HepG2 (cell line): ENCODE results near the gene KLRC4. TPM values are rescaled to one million over a fixed set of nuclear protein-coding genes. Genes with fewer than 3 reads are reported as not detected.

Source experiments
- ATAC-seq: fragments of 200-7000 bp; cut with Tn5 transposase; 3 replicates; pipeline ENCODE4 v1.9.1; 2020; ENCODE audit warnings: mild to moderate bottlenecking, moderate library complexity
- Bru-seq: library from RNA; stranded (reverse); fragments of 400-500 nt; gene quantifications from one replicate; lab custom pipeline; 2021; lab: Mats Ljungman, UMichigan
- BruChase-seq, 2 experiments: library from RNA; stranded (reverse); fragments of 400-500 nt; gene quantifications; one replicate each; lab custom pipeline; 2021; lab: Mats Ljungman, UMichigan
- BruUV-seq: library from RNA; stranded (reverse); fragments of 400-500 nt; replicated peaks from 2 replicates; lab custom pipeline; 2021; lab: Mats Ljungman, UMichigan
- CTCF ChIA-PET: fragments of 300-600 bp; formaldehyde crosslinking; extraction: SDS; loops from one replicate; lab custom pipeline; 2021; ENCODE audit warnings: low total read pairs, inconsistent platforms, low intra/inter-chr PET ratio; lab: Yijun Ruan, JAX
- POLR2A ChIA-PET: fragments of 350-600 bp; sonication (Branson Sonifier 250); formaldehyde crosslinking; loops from one replicate; lab custom pipeline; 2020; ENCODE audit warnings: antibody characterized with exemption, inconsistent platforms; lab: Yijun Ruan, JAX
- DNase-seq: peaks from one replicate; pipeline ENCODE4 v3.0.0-alpha.2; 2015; ENCODE audit warnings: low spot score
- FAIRE-seq: peaks from 3 replicates; lab custom pipeline; 2011; peaks lifted over from hg19 to GRCh38; lab: Jason Lieb, UNC
- H2AFZ ChIP-seq: one replicate; pipeline ENCODE4 v1.6.1; 2011; ENCODE audit warnings: low read length, inconsistent platforms
- H3K27ac ChIP-seq: fragments of 300-600 bp; 3 replicates; pipeline ENCODE4 v1.8.0; 2011; ENCODE audit warnings: mixed run types, mild to moderate bottlenecking, mixed read lengths, low read length, inconsistent platforms; ENCODE audit not compliant: insufficient read depth; ENCODE audit errors: extremely low read length
- H3K27me3 ChIP-seq, 2 experiments: fragments of 200-600 bp in 1 of 2; 2 replicates in 1 of 2; 3 replicates in 1 of 2; pipeline versions ENCODE4 v1.6.0 to v1.8.0; 2011; ENCODE audit warnings: low read length in 2 of 2, mild to moderate bottlenecking in 2 of 2, moderate library complexity in 2 of 2, inconsistent platforms in 1 of 2; ENCODE audit not compliant: insufficient read depth in 2 of 2, control insufficient read depth in 1 of 2
- H3K36me3 ChIP-seq, 2 experiments: fragments of 200-600 bp in 1 of 2; replicated peaks in 1 of 2; 2 replicates in 1 of 2; 3 replicates in 1 of 2; pipeline versions ENCODE4 v1.5.1 to v1.8.0; 2011; ENCODE audit warnings: low read length in 2 of 2, inconsistent platforms in 1 of 2; ENCODE audit not compliant: insufficient read depth in 2 of 2, control insufficient read depth in 1 of 2
- H3K4me1 ChIP-seq: 2 replicates; pipeline ENCODE4 v1.5.1; 2012; ENCODE audit warnings: low read length, inconsistent platforms; ENCODE audit not compliant: insufficient read depth
- H3K4me2 ChIP-seq: 2 replicates; pipeline ENCODE4 v1.6.0; 2011; ENCODE audit warnings: low read depth, low read length, inconsistent platforms
- H3K4me3 ChIP-seq, 3 experiments: fragments of 200-600 bp in 1 of 3; sonication (generic), shearing (Covaris generic) in 1 of 3; replicated peaks in 1 of 3; 2 replicates each; pipeline ENCODE4 v1.5.1; 2011 to 2016; ENCODE audit warnings: low read length in 3 of 3, inconsistent platforms in 2 of 3, low read depth in 2 of 3, mild to moderate bottlenecking in 2 of 3, control low read depth in 1 of 3, mixed read lengths in 1 of 3; ENCODE audit not compliant: insufficient read depth in 1 of 3
- H3K79me2 ChIP-seq: one replicate; pipeline ENCODE4 v1.6.1; 2011; ENCODE audit warnings: low read length, inconsistent platforms; ENCODE audit not compliant: insufficient read depth
- H3K9ac ChIP-seq: 2 replicates; pipeline ENCODE4 v1.6.0; 2011; ENCODE audit warnings: mild to moderate bottlenecking, low read depth, low read length, inconsistent platforms; ENCODE audit not compliant: insufficient read depth
- H3K9me3 ChIP-seq: 2 replicates; pipeline ENCODE4 v1.5.1; 2012; ENCODE audit warnings: mild to moderate bottlenecking, low read length
- H4K20me1 ChIP-seq: 2 replicates; pipeline ENCODE4 v1.6.0; 2011; ENCODE audit warnings: inconsistent platforms, mild to moderate bottlenecking, low read length, moderate library complexity; ENCODE audit not compliant: insufficient read depth
- CCDC6 ChIP-seq: sonication (generic); formaldehyde crosslinking; IDR thresholded peaks from 2 replicates; pipeline ENCODE4 v1.8.1; 2022; ENCODE audit warnings: mild to moderate bottlenecking, missing genetic modification reagents, moderate library complexity
- ELF4 ChIP-seq: sonication (generic); formaldehyde crosslinking; IDR thresholded peaks from 2 replicates; pipeline ENCODE4 v1.5.0; 2020; ENCODE audit warnings: missing genetic modification reagents, mild to moderate bottlenecking, moderate library complexity, borderline replicate concordance
- FOSL2 ChIP-seq: sonication (generic); formaldehyde crosslinking; IDR thresholded peaks from 2 replicates; pipeline ENCODE4 v1.4.0; 2020; ENCODE audit warnings: missing genetic modification reagents
- HES4 ChIP-seq: sonication (generic); formaldehyde crosslinking; IDR thresholded peaks from 2 replicates; pipeline ENCODE4 v1.9.0; 2021; ENCODE audit warnings: mild to moderate bottlenecking, missing genetic modification reagents, borderline replicate concordance
- HNRNPLL ChIP-seq: fragments of 200-400 bp; formaldehyde crosslinking; IDR thresholded peaks from 2 replicates; pipeline ENCODE4 v1.6.1; 2017; ENCODE audit warnings: mild to moderate bottlenecking, low read depth, low read length; ENCODE audit not compliant: poor library complexity, severe bottlenecking
- HOXA3 ChIP-seq: sonication (generic); formaldehyde crosslinking; IDR thresholded peaks from 2 replicates; pipeline ENCODE4 v1.5.0; 2020; ENCODE audit warnings: missing genetic modification reagents
- NFIB ChIP-seq: sonication (generic); formaldehyde crosslinking; IDR thresholded peaks from 2 replicates; pipeline ENCODE4 v1.9.0; 2021; ENCODE audit warnings: missing genetic modification reagents, mild to moderate bottlenecking, borderline replicate concordance
- NKX3-1 ChIP-seq: sonication (generic); formaldehyde crosslinking; IDR thresholded peaks from 2 replicates; pipeline ENCODE4 v1.5.0; 2020; ENCODE audit warnings: missing genetic modification reagents
- SETDB1 ChIP-seq: sonication (generic); formaldehyde crosslinking; IDR thresholded peaks from 2 replicates; pipeline ENCODE4 v1.5.1; 2020; ENCODE audit warnings: missing genetic modification reagents, mild to moderate bottlenecking, borderline replicate concordance
- SIX1 ChIP-seq: sonication (generic); formaldehyde crosslinking; IDR thresholded peaks from 2 replicates; pipeline ENCODE4 v1.4.0; 2020; ENCODE audit warnings: missing genetic modification reagents, borderline replicate concordance
- TCF7 ChIP-seq: sonication (generic); IDR thresholded peaks from 2 replicates; pipeline ENCODE4 v1.6.1; 2016; ENCODE audit warnings: antibody characterized with exemption, low read depth
- ZFYVE20 ChIP-seq: sonication (generic); formaldehyde crosslinking; IDR thresholded peaks from 2 replicates; pipeline ENCODE4 v1.8.0; 2023; ENCODE audit warnings: low read depth, mild to moderate bottlenecking, moderate library complexity, missing genetic modification reagents, borderline replicate concordance
- ZNF10 ChIP-seq: sonication (generic); formaldehyde crosslinking; IDR thresholded peaks from 2 replicates; pipeline ENCODE4 v1.4.0; 2020; ENCODE audit warnings: mild to moderate bottlenecking, low read depth, missing genetic modification reagents, borderline replicate concordance
- WGBS: methylation state at CpG from one replicate; pipeline ENCODE4 v1.1.6; 2017; ENCODE audit warnings: low lambda C conversion rate; 5-methylcytosine and 5-hydroxymethylcytosine counted together
- in situ Hi-C: cut with HindIII; loops from 2 replicates; pipeline ENCODE4 v1.10.0; 2017; ENCODE audit warnings: low pct_unique_long_range_greater_than_20kb; ENCODE audit not compliant: extremely low pct_ligation_motif_present
- intact Hi-C: fragments of 100-400 bp; cut with micrococcal nuclease; formaldehyde crosslinking; loops from one replicate; pipeline ENCODE4 v1.10.0; 2022; ENCODE audit not compliant: unreplicated experiment
- long read RNA-seq, 2 experiments: library from RNA in 1 of 2; library from polyadenylated mRNA in 1 of 2; stranded (forward) in 1 of 2; unstranded in 1 of 2; transcript quantifications; one replicate each; pipeline ENCODE4 v2.0.0, GENCODE V29; 2019 to 2022
- polyA minus RNA-seq, 3 experiments: library from RNA; depleted of rRNA, polyadenylated mRNA; stranded (reverse); fragments of >200 nt; gene quantifications; 2 replicates each; pipeline ENCODE4 v1.2.3, GENCODE V29; 2011; ENCODE audit warnings: low replicate concordance in 1 of 3
- polyA plus RNA-seq, 8 experiments: library from polyadenylated mRNA; depleted of rRNA in 3 of 8; stranded (reverse) in 7 of 8; unstranded in 1 of 8; fragments of >200 nt; fragmentation: Illumina TruSeq in 4 of 8; extraction: Trizol in 4 of 8; gene quantifications; 2 replicates each; pipeline versions ENCODE4 v1.2.1 to v1.2.3, GENCODE V29; 2011 to 2016; ENCODE audit warnings: low read depth in 4 of 8, missing spikeins in 1 of 8, mixed read lengths in 1 of 8; ENCODE audit not compliant: insufficient read depth in 1 of 8
- total RNA-seq, 5 experiments: library from RNA; depleted of rRNA; stranded (reverse); fragments of >200 nt; fragmentation: Illumina TruSeq; extraction: Trizol; gene quantifications; 2 replicates each; pipeline ENCODE4 v1.2.3, GENCODE V29; 2016; ENCODE audit warnings: low read depth in 1 of 5
- TF ChIP-seq, protein P1 (sequence below): sonication (generic); formaldehyde crosslinking; IDR thresholded peaks from 2 replicates; pipeline ENCODE4 v1.4.0; 2020; ENCODE audit warnings: mild to moderate bottlenecking, missing genetic modification reagents
- TF ChIP-seq, protein P2 (sequence below): sonication (generic); formaldehyde crosslinking; IDR thresholded peaks from 2 replicates; pipeline ENCODE4 v1.4.0; 2020; ENCODE audit warnings: missing genetic modification reagents, mild to moderate bottlenecking, borderline replicate concordance

The KLRC4 gene, protein sequence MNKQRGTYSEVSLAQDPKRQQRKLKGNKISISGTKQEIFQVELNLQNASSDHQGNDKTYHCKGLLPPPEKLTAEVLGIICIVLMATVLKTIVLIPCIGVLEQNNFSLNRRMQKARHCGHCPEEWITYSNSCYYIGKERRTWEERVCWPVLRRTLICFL
- total RNA-seq (2016; rRNA removed; fragmentation: Illumina TruSeq; extraction: Trizol) (not detected in 2 replicates), polyA plus RNA-seq (2011; rRNA removed) (0.09 TPM in 1 of 2 replicates, not detected in the other), polyA minus RNA-seq (2011; rRNA and poly(A)+ RNA removed; ENCODE audit: low replicate concordance) (3.4 TPM in 1 of 2 replicates, not detected in the other), Bru-seq, nascent RNA (percentile 42 among the genes with signal in this experiment), BruChase-seq, experiment 1, labeled RNA remaining after a 6-hour chase (percentile 43 among the genes with signal in this experiment), BruChase-seq, experiment 2, labeled RNA remaining after a 2-hour chase (percentile 37 among the genes with signal in this experiment)
- not detected in 2 replicates for total RNA-seq (2016; cell fraction: cytosol; rRNA removed; fragmentation: Illumina TruSeq; extraction: Trizol; ENCODE audit: low read depth)
- not detected in 2 replicates for total RNA-seq (2016; cell fraction: insoluble cytoplasmic fraction; rRNA removed; fragmentation: Illumina TruSeq; extraction: Trizol)
- total RNA-seq (2016; cell fraction: membrane; rRNA removed; fragmentation: Illumina TruSeq; extraction: Trizol) = not detected in 2 replicates
- total RNA-seq (2016; cell fraction: nucleus; rRNA removed; fragmentation: Illumina TruSeq; extraction: Trizol) = not detected in 2 replicates
- polyA plus RNA-seq (2011; cell fraction: cytosol; rRNA removed) = not detected in 2 replicates
- 0.19 TPM in 1 of 2 replicates, not detected in the other for polyA plus RNA-seq (2011; cell fraction: nucleus; rRNA removed)
- not detected in 2 replicates for polyA plus RNA-seq (2012)
- polyA plus RNA-seq (2016; cell fraction: cytosol; fragmentation: Illumina TruSeq; extraction: Trizol; ENCODE audit: low read depth) = not detected in 2 replicates
- polyA plus RNA-seq (2016; cell fraction: insoluble cytoplasmic fraction; fragmentation: Illumina TruSeq; extraction: Trizol; ENCODE audit: low read depth) = not detected in 2 replicates
- not detected in 2 replicates for polyA plus RNA-seq (2016; cell fraction: membrane; fragmentation: Illumina TruSeq; extraction: Trizol; ENCODE audit: low read depth)
- not detected in 2 replicates for polyA plus RNA-seq (2016; cell fraction: nucleus; fragmentation: Illumina TruSeq; extraction: Trizol; ENCODE audit: insufficient read depth, low read depth)
- not detected in 2 replicates for polyA minus RNA-seq (2011; cell fraction: cytosol; rRNA and poly(A)+ RNA removed)
- polyA minus RNA-seq (2011; cell fraction: nucleus; rRNA and poly(A)+ RNA removed) = 0.50 and 0.90 TPM in 2 replicates
- long read RNA-seq, experiment 1 = 0 reads
- long read RNA-seq, experiment 2 = 0 reads

DNA sequence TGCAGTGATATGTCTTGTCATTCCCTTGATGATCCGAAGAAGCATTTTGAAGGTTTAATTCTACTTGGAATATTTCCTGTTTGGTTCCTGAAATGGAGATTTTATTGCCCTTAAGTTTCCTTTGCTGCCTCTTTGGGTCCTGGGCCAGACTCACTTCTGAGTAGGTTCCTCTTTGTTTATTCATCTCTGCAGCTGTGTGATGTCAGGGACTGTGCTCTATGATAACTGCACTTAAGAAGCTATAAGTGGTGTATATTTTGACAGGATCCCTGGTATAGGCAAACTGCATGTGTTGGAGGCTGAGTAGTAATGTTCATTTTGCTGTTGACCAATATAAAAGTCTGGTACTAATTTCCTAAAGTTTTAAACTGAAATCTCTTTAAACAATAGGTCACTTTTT lies at the start of gene KLRC4:
Gene KLRC4 (minus strand): TSS at position 366 of the 400 bp plus-strand sequence. CDS start 182 bp downstream, at position 184.
- H3K36me3 ChIP-seq = no peaks in the 10 kb centered on the region
- ChIA-PET POLR2A (no interaction called here), CTCF (no interaction called here)
- H3K4me1 ChIP-seq = no peaks in the 10 kb centered on the region
- no peak for DNase-seq
- no peak within 1 kb of the TSS for H3K4me3 ChIP-seq
- no peaks in the 10 kb centered on the region for H3K79me2 ChIP-seq
- ATAC-seq = no peak
- intact Hi-C loops = no loop called here
- no peak for FAIRE-seq
- H3K27ac ChIP-seq = no peak within 1 kb of the TSS
- H3K9ac ChIP-seq = no peak within 1 kb of the TSS
- no peaks in the 10 kb centered on the region for H3K9me3 ChIP-seq
- no TSS peak for BruUV-seq
- no peak within 1 kb of the TSS for H2AFZ ChIP-seq
- in situ Hi-C loops = no loop called here
- H3K4me2 ChIP-seq = no peak within 1 kb of the TSS
- H3K27me3 ChIP-seq = no peaks in the 10 kb centered on the region
- H4K20me1 ChIP-seq = no peaks in the 10 kb centered on the region
- WGBS = 0% methylated on average over 1 of the region's 1 CpG
- TF ChIP-seq HES4 (CRISPR knock-in tag) (no peak), ZFYVE20 (CRISPR knock-in tag) (no peak), FOSL2 (CRISPR knock-in tag) (no peak), SIX1 (CRISPR knock-in tag) (no peak), NKX3-1 (CRISPR knock-in tag) (no peak), CCDC6 (CRISPR knock-in tag) (no peak), NFIB (no peak), ZNF10 (CRISPR knock-in tag) (no peak), SETDB1 (no peak), HOXA3 (CRISPR knock-in tag) (no peak), TCF7 (no peak), HNRNPLL (no peak), ELF4 (CRISPR knock-in tag) (no peak)
- TF ChIP-seq, protein P1, sequence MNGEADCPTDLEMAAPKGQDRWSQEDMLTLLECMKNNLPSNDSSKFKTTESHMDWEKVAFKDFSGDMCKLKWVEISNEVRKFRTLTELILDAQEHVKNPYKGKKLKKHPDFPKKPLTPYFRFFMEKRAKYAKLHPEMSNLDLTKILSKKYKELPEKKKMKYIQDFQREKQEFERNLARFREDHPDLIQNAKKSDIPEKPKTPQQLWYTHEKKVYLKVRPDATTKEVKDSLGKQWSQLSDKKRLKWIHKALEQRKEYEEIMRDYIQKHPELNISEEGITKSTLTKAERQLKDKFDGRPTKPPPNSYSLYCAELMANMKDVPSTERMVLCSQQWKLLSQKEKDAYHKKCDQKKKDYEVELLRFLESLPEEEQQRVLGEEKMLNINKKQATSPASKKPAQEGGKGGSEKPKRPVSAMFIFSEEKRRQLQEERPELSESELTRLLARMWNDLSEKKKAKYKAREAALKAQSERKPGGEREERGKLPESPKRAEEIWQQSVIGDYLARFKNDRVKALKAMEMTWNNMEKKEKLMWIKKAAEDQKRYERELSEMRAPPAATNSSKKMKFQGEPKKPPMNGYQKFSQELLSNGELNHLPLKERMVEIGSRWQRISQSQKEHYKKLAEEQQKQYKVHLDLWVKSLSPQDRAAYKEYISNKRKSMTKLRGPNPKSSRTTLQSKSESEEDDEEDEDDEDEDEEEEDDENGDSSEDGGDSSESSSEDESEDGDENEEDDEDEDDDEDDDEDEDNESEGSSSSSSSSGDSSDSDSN (CRISPR knock-in tag) = no peak
- TF ChIP-seq, protein P2, sequence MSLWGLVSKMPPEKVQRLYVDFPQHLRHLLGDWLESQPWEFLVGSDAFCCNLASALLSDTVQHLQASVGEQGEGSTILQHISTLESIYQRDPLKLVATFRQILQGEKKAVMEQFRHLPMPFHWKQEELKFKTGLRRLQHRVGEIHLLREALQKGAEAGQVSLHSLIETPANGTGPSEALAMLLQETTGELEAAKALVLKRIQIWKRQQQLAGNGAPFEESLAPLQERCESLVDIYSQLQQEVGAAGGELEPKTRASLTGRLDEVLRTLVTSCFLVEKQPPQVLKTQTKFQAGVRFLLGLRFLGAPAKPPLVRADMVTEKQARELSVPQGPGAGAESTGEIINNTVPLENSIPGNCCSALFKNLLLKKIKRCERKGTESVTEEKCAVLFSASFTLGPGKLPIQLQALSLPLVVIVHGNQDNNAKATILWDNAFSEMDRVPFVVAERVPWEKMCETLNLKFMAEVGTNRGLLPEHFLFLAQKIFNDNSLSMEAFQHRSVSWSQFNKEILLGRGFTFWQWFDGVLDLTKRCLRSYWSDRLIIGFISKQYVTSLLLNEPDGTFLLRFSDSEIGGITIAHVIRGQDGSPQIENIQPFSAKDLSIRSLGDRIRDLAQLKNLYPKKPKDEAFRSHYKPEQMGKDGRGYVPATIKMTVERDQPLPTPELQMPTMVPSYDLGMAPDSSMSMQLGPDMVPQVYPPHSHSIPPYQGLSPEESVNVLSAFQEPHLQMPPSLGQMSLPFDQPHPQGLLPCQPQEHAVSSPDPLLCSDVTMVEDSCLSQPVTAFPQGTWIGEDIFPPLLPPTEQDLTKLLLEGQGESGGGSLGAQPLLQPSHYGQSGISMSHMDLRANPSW (CRISPR knock-in tag) = no peak
